ENCODE results near the gene LIM2. TPM values are rescaled to one million over a fixed set of nuclear protein-coding genes. Genes with fewer than 3 reads are reported as not detected.

The LIM2 gene
- total RNA-seq, 4 donors from 2014 or later, result not detected

DNA sequence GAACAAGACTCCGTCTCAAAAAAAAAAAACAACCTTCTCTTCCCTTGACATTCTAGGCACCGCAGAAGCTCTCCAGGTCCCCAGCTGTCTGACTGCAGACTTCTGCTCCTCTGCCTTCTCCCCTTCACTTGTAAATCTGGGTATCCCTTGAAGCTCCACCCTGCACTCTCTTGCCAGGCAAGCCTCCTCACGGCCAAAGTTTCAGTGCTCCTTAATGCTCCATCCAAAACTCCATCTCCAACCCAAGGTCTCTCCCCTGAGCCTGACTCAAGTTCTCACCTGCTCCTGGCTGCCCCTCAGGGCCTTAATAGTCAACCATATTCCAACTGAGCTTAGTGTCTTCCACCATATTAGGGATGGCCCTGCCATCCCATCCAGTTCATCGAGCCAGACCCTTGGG is 17.5 kb downstream of the LIM2 start:
- no peak overlapping the region for H3K27ac ChIP-seq
- in situ Hi-C loops (cut with MboI; ENCODE audit: low sequenced_read_pairs in 4 of 4), result no loop called here

DNA sequence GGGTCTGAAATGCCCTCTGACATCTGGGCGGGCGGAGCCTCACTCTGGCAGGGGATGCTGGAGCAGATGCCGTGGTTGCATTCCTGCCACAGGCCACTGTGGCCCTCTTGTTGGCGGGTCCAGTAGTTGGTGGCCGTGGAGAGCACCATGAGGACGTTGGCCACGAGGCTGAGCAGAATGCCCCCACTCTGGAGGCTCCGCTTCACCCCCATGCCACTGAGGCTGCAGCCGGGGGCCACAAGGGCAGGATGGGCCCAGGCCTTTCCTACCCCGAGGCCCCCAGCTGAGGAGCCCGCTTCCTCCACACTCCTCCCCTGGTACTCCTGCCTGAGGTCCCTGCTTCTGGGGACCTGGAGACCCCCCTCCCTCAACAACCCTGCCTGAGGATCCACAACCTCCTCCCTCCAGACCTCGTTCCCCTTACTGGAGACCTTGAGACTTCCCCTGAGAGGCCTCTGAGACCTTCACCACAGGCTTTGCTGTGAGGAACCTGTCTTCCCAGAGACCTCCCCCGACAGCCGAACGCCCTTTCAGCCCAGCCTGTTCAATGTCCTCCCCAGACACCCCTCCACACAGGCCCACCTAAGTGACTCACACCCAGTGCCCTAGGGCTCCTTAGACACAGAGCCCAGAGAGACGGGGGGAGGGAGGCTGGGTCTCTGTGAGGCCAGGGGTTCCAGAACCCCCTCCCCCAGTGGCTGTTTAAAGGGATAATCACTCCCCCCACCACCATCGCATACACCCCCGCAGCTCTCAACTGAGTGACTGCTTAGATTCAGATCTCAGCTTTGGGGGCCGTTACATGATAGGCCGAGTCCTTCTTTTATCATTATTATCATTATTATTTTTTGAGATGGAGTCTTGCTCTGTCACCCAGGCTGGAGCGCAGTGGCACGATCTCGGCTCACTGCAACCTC is 19.1 kb downstream of the LIM2 start, which contains the start of gene CLDND2:
TSS of gene CLDND2 (minus strand) at position 638 of the 917 bp plus-strand sequence. CDS start at position 212, 426 bp downstream.
- H3K4me1 ChIP-seq, result peaks cover 7 to 17% of the 10 kb centered on the region in 2 donors
- TF ChIP-seq, protein P1, sequence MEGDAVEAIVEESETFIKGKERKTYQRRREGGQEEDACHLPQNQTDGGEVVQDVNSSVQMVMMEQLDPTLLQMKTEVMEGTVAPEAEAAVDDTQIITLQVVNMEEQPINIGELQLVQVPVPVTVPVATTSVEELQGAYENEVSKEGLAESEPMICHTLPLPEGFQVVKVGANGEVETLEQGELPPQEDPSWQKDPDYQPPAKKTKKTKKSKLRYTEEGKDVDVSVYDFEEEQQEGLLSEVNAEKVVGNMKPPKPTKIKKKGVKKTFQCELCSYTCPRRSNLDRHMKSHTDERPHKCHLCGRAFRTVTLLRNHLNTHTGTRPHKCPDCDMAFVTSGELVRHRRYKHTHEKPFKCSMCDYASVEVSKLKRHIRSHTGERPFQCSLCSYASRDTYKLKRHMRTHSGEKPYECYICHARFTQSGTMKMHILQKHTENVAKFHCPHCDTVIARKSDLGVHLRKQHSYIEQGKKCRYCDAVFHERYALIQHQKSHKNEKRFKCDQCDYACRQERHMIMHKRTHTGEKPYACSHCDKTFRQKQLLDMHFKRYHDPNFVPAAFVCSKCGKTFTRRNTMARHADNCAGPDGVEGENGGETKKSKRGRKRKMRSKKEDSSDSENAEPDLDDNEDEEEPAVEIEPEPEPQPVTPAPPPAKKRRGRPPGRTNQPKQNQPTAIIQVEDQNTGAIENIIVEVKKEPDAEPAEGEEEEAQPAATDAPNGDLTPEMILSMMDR (IDR thresholded peaks at IDR 0.05 in 4 of 5, conservative IDR thresholded peaks at IDR 0.05 in 1 of 5), result no peak
- no peak for TF ChIP-seq POLR2A (IDR thresholded peaks at IDR 0.05)
- H3K36me3 ChIP-seq, result no peaks in the 10 kb centered on the region
- peak within 1 kb of the TSS; percentile 88 to 95 (median 92) for H3K4me3 ChIP-seq
- H3K27ac ChIP-seq, result peak within 1 kb of the TSS; percentile 91 to 98 (median 94)
- H3K27me3 ChIP-seq, result no peaks in the 10 kb centered on the region
- no peak for DNase-seq
- no peaks in the 10 kb centered on the region for H3K9me3 ChIP-seq
- in situ Hi-C loops (cut with MboI; ENCODE audit: low sequenced_read_pairs in 4 of 4) (no loop called here), intact Hi-C loops (cut with DNase I; ENCODE audit: low total_unique reads) (loop anchor here (5.0 to 10.0 kb wide), 6 partner anchors 261 to 1601 kb away; partner anchors contain the start of genes AP2A1, ASPDH, CTU1 and JOSD2)
- ATAC-seq, result no peak

More for the DNA sequence above, 17.5 kb downstream of the LIM2 start:
- no peak for DNase-seq
- Histone ChIP-seq H3K9me3 (no peaks in the 10 kb centered on the region), H3K27me3 (no peaks in the 10 kb centered on the region), H3K36me3 (no peaks in the 10 kb centered on the region), H3K4me3 (no peak overlapping the region), H3K4me1 (peaks cover 4% of the 10 kb centered on the region in 2 donors)
- no peak for ATAC-seq
- intact Hi-C loops (cut with DNase I; ENCODE audit: low total_unique reads), result no loop called here
- no peak for TF ChIP-seq POLR2A (IDR thresholded peaks at IDR 0.05)
- TF ChIP-seq, protein P1 (IDR thresholded peaks at IDR 0.05 in 4 of 5, conservative IDR thresholded peaks at IDR 0.05 in 1 of 5), result no peak

DNA sequence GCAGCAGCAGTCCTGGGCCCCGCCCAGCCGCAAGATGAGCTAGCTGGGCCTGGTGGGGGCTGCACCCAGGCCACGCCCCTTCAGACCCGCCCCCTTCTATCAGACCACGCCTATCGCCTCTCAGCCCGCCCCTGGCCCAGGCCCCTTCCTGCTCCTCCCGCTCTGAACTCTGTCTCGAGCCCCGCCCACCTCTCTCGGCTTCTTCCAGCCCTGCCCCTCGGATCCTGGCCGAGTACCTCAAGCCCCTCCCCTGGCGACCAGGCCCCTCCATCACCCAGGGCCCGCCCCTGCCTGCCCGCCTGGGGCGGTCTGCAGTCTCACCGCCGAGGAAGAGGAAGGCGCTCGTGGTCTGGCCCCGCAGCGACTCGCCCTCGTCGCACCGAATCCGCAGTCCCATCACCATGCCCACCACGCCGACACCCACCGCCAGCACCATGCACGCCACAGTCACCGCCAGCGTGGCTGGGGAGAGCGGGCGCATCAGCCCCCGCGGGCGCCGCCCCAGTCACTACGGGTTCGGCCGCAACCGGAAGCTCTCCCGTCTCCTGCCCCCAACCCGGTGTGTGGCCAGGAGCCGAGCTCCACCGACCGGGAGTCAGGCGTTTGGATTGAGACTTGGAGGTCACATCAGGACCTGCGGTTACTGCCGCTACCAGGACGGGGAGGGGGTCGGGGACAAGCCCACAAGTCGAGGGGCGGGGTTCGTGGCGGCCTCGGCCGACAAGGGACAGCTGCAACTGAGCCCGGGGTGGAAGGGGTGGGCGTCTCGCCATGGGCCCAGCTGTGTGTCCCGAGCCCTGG is 20.0 kb downstream of the LIM2 start:
- H3K27me3 ChIP-seq, result no peaks in the 10 kb centered on the region
- ATAC-seq (peak; percentile 64 to 71), DNase-seq (peak; percentile 96 to 98)
- intact Hi-C loops (cut with DNase I; ENCODE audit: low total_unique reads), result loop anchor here (1.0 to 10.0 kb wide), 9 partner anchors 28 to 1600 kb away; partner anchors contain the start of genes AP2A1, ASPDH, CTU1 and JOSD2
- TF ChIP-seq, protein P1 (IDR thresholded peaks at IDR 0.05 in 4 of 5, conservative IDR thresholded peaks at IDR 0.05 in 1 of 5), result no peak
- TF ChIP-seq POLR2A (IDR thresholded peaks at IDR 0.05), result no peak
- peaks cover 8 to 19% of the 10 kb centered on the region in 2 donors for H3K4me1 ChIP-seq
- peak overlapping the region; percentile 91 to 98 (median 94) for H3K27ac ChIP-seq
- H3K36me3 ChIP-seq, result no peaks in the 10 kb centered on the region
- in situ Hi-C loops (cut with MboI; ENCODE audit: low sequenced_read_pairs in 4 of 4), result no loop called here
- H3K4me3 ChIP-seq, result peak overlapping the region; percentile 88 to 95 (median 92)
- no peaks in the 10 kb centered on the region for H3K9me3 ChIP-seq

DNA sequence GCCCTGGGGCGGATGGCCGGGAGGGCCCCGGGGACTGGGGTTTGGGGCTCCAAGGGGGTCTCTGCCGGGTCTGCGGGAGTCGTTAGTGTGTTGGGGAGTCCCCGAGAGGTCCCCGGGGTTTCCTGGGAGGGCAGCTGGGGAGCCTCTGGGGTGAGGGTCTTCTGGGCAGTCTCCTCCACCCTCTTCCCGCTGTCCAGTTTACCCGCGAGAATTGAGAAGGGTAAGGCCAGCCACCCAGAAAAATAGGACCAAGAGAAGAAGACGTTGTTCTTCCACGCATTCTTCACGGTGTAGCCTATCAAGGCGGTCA is 20.6 kb downstream of the LIM2 start:
- Histone ChIP-seq H3K27me3 (no peaks in the 10 kb centered on the region), H3K4me3 (peak overlapping the region; percentile 88 to 95 (median 92)), H3K9me3 (no peaks in the 10 kb centered on the region), H3K4me1 (peaks cover 11 to 19% of the 10 kb centered on the region in 2 donors), H3K36me3 (no peaks in the 10 kb centered on the region), H3K27ac (peak overlapping the region; percentile 91 to 98 (median 94))
- peak; percentile 1 to 3 for ATAC-seq
- in situ Hi-C loops (cut with MboI; ENCODE audit: low sequenced_read_pairs in 4 of 4) (no loop called here), intact Hi-C loops (cut with DNase I; ENCODE audit: low total_unique reads) (loop anchor here (1.0 to 10.0 kb wide), 9 partner anchors 28 to 1600 kb away; partner anchors contain the start of genes AP2A1, ASPDH, CTU1 and JOSD2)
- TF ChIP-seq, protein P1 (IDR thresholded peaks at IDR 0.05 in 4 of 5, conservative IDR thresholded peaks at IDR 0.05 in 1 of 5), result no peak
- peak; percentile 88 to 90 for TF ChIP-seq POLR2A (IDR thresholded peaks at IDR 0.05)
- DNase-seq, result no peak
